ENCODE results near the gene DDX3X. TPM values are rescaled to one million over a fixed set of nuclear protein-coding genes. Genes with fewer than 3 reads are reported as not detected.
"Not testable (repeated sequence)": the region's sequence is repeated elsewhere in the genome, so short reads cannot be mapped to it uniquely, and the experiment has no call there.

Gene DDX3X
- total and polyA plus RNA-seq, 2 donors (not counting 1 experiment from before 2014, with no cell fraction given), result 97.6 to 216 TPM

GRCh38 chrX:41397768-41398167 lies 63.8 kb downstream of the DDX3X start:
- TF ChIP-seq EZH2 (IDR thresholded peaks at IDR 0.05; ENCODE audit: low read length, missing control alignments) (no peak), CTCF (conservative IDR thresholded peaks at IDR 0.05 in 1 of 2, IDR thresholded peaks at IDR 0.05 in 1 of 2; ENCODE audit: low read depth in 1 of 2, low read length in 2 of 2) (no peak)
- H3K36me3 ChIP-seq (ENCODE audit: control insufficient read depth, insufficient read depth, low read length), result no peaks in the 10 kb centered on the region

GRCh38 chrX:41402556-41402955 lies 68.6 kb downstream of the DDX3X start:
- H4K20me1 ChIP-seq (ENCODE audit: control insufficient read depth, extremely low read depth, insufficient read depth, low read length); H3K27me3 ChIP-seq (ENCODE audit: control insufficient read depth, insufficient read depth, low read length); H3K9ac ChIP-seq (ENCODE audit: insufficient read depth, low read length); H3K36me3 ChIP-seq (ENCODE audit: control insufficient read depth, insufficient read depth, low read length); H3K27ac ChIP-seq (ENCODE audit: insufficient read depth, low read length); H3K9me3 ChIP-seq (ENCODE audit: control insufficient read depth, insufficient read depth, low read depth, low read length); H2AFZ ChIP-seq (ENCODE audit: low read length); H3K4me1 ChIP-seq (ENCODE audit: control insufficient read depth, extremely low read depth, insufficient read depth, low read length); H3K4me2 ChIP-seq (ENCODE audit: extremely low read depth, insufficient read depth, low read length); H3K79me2 ChIP-seq (ENCODE audit: control insufficient read depth, insufficient read depth, low read length); DNase-seq (ENCODE audit: low read depth in 2 of 2); H3K4me3 ChIP-seq (replicated peaks in 1 of 4; ENCODE audit: control extremely low read depth in 1 of 4, insufficient read depth in 1 of 4, low read depth in 3 of 4, low read length in 4 of 4): not testable (repeated sequence)

More at GRCh38 chrX:41397768-41398167, 63.8 kb downstream of the DDX3X start:
- Histone ChIP-seq H3K4me1 (ENCODE audit: control insufficient read depth, extremely low read depth, insufficient read depth, low read length) (no peaks in the 10 kb centered on the region), H3K79me2 (ENCODE audit: control insufficient read depth, insufficient read depth, low read length) (no peaks in the 10 kb centered on the region), H3K27me3 (ENCODE audit: control insufficient read depth, insufficient read depth, low read length) (no peaks in the 10 kb centered on the region), H3K4me3 (replicated peaks in 1 of 4; ENCODE audit: control extremely low read depth in 1 of 4, insufficient read depth in 1 of 4, low read depth in 3 of 4, low read length in 4 of 4) (no peak overlapping the region), H4K20me1 (ENCODE audit: control insufficient read depth, extremely low read depth, insufficient read depth, low read length) (no peaks in the 10 kb centered on the region), H3K27ac (ENCODE audit: insufficient read depth, low read length) (no peak overlapping the region), H3K9ac (ENCODE audit: insufficient read depth, low read length) (no peak overlapping the region), H3K4me2 (ENCODE audit: extremely low read depth, insufficient read depth, low read length) (no peak overlapping the region), H3K9me3 (ENCODE audit: control insufficient read depth, insufficient read depth, low read depth, low read length) (no peaks in the 10 kb centered on the region), H2AFZ (ENCODE audit: low read length) (no peak overlapping the region)
- no peak for DNase-seq (ENCODE audit: low read depth in 2 of 2)

GRCh38 chrX:41405551-41405950 lies 71.6 kb downstream of the DDX3X start:
- Histone ChIP-seq H3K9ac (ENCODE audit: insufficient read depth, low read length) (no peak overlapping the region), H3K27ac (ENCODE audit: insufficient read depth, low read length) (no peak overlapping the region), H3K27me3 (ENCODE audit: control insufficient read depth, insufficient read depth, low read length) (no peaks in the 10 kb centered on the region), H3K4me2 (ENCODE audit: extremely low read depth, insufficient read depth, low read length) (no peak overlapping the region), H3K36me3 (ENCODE audit: control insufficient read depth, insufficient read depth, low read length) (no peaks in the 10 kb centered on the region), H3K79me2 (ENCODE audit: control insufficient read depth, insufficient read depth, low read length) (no peaks in the 10 kb centered on the region), H3K4me1 (ENCODE audit: control insufficient read depth, extremely low read depth, insufficient read depth, low read length) (no peaks in the 10 kb centered on the region), H3K4me3 (replicated peaks in 1 of 4; ENCODE audit: control extremely low read depth in 1 of 4, insufficient read depth in 1 of 4, low read depth in 3 of 4, low read length in 4 of 4) (no peak overlapping the region), H2AFZ (ENCODE audit: low read length) (no peak overlapping the region), H3K9me3 (ENCODE audit: control insufficient read depth, insufficient read depth, low read depth, low read length) (no peaks in the 10 kb centered on the region), H4K20me1 (ENCODE audit: control insufficient read depth, extremely low read depth, insufficient read depth, low read length) (no peaks in the 10 kb centered on the region)
- no peak for TF ChIP-seq EZH2 (IDR thresholded peaks at IDR 0.05; ENCODE audit: low read length, missing control alignments)
- no peak for TF ChIP-seq CTCF (conservative IDR thresholded peaks at IDR 0.05 in 1 of 2, IDR thresholded peaks at IDR 0.05 in 1 of 2; ENCODE audit: low read depth in 1 of 2, low read length in 2 of 2)
- no peak for DNase-seq (ENCODE audit: low read depth in 2 of 2)

Data from fibroblast of lung (primary cell).